ENCODE results near the gene CERCAM.
A peak's percentile ranks its signal among the peaks of the same experiment; 100 is the strongest.

The CERCAM gene, protein sequence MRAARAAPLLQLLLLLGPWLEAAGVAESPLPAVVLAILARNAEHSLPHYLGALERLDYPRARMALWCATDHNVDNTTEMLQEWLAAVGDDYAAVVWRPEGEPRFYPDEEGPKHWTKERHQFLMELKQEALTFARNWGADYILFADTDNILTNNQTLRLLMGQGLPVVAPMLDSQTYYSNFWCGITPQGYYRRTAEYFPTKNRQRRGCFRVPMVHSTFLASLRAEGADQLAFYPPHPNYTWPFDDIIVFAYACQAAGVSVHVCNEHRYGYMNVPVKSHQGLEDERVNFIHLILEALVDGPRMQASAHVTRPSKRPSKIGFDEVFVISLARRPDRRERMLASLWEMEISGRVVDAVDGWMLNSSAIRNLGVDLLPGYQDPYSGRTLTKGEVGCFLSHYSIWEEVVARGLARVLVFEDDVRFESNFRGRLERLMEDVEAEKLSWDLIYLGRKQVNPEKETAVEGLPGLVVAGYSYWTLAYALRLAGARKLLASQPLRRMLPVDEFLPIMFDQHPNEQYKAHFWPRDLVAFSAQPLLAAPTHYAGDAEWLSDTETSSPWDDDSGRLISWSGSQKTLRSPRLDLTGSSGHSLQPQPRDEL

DNA sequence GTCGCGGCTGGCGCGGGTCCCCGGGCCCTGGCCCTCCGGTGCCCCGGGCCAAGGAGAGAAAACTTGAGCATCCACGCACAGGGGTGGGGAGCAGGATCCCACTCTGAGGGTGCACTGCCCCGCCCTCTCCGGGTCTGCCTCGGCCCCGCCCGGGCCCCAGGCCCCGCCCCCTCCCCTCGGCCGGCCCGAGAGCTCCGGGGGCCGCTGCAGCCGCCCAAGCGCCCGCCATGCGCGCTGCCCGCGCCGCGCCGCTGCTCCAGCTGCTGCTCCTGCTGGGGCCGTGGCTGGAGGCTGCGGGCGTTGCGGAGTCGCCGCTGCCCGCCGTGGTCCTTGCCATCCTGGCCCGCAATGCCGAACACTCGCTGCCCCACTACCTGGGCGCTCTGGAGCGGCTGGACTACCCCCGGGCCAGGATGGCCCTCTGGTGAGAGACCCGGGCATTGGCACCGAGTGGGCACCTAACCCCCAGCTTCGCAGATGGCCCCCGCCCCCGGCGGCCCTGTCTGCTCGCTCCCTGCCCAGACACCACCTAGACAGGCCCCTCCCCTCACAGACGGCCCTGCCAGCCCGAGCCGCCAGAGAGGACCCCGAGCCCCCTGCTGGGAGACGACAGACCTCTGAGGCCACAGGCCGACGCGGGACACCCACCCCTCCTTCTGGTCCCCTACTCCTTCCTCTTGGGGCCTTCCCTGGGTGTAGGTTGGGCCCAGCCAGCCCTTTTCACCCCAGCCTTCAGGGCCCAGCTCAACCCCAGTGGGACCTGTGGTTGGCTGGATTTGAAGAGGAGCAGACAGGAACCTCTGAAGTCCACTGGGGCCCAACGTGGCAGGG is at the start of gene CERCAM:
Gene CERCAM (plus strand): TSS at position 207 of the 831 bp plus-strand sequence. CDS start 21 bp downstream, at position 228.
- DNase-seq: peak; percentile 61

DNA sequence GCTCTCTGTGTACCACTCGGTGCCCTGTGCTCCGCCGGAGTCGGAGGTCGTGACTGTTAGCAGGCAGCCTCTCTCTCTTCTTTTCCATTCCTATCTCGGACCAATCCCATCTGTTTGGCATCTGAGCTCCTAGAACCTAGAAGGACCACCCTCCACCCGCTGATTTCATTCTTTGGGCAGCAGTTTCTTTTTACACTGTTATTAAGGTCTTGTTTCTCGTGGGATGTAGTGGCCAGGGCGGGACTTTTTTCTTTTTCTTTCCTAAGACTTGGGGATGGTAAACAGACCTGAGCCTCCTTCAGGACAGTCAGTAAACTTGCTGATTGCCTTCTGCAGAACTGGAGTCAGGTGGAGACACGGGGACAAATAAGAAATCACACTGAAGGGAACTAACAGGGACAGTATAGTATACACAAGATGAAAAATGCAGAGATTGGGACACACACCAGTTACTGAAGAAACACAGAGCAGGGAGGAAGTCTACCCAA is 49.0 kb upstream of the CERCAM start:
- peak; percentile 14 for DNase-seq

DNA sequence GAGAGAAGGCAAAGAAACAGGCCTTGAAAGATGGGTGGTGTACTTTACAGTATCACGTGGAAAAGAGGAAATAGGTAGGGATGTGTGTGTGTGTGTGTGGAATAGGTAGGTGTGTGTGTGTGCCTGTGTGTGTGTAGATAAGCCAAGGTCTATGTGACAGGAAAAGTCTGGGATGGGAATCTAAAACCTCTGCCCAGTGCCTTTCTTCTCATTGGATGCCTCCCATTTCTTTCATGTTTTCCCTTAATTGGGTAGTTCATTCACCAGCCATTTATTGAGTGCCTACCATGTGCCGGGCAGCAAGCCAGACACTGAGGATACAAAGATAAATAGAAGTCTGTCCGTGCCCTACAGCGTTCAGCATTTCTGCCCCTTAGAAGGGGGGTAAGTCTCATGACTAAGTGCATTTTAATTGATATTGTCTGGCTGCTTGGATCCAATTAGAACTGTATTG is 48.4 kb upstream of the CERCAM start:
- peak; percentile 86 for DNase-seq

DNA sequence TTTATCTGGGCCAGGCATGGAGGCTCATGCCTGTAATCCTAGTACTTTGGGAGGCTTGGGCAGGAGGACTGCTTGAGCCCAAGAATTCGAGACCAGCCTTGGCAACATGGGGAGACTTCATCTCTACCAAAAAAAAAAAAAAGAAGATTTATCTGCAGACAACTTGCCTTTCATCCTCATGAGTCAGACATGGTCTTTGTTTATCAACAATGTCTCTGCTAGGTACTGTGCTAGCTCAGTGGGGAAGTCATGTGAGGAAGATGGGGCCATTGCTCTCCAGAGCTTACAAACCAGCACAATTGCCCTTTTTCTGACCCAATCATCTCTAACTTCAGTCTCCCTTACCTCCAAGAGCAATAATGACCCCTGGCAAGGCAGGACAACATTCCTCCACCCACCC is 47.9 kb upstream of the CERCAM start:
- DNase-seq: peak; percentile 46

DNA sequence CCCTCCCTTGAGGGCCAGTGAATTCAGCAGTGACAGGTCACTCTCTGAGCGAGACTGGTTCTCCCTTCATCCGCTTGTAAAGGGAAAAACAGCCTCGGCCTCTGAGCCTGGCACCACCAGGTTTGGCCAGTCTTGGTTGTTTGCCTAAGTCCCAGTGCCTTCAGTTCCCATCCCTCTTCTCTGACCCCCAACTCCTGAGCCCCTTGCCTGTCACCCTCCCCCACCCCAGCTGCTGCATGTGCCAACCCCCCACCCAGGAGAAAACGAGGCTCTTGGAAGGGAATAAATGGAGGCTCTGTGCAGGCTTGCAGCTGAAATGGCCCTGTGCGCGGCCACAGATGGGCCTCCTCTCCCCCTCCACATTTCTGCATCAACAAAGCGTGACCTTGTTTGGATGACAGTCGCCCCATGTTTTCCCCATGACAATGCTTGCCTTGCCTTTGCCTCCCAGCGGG is 46.4 kb upstream of the CERCAM start:
- no peak for DNase-seq

DNA sequence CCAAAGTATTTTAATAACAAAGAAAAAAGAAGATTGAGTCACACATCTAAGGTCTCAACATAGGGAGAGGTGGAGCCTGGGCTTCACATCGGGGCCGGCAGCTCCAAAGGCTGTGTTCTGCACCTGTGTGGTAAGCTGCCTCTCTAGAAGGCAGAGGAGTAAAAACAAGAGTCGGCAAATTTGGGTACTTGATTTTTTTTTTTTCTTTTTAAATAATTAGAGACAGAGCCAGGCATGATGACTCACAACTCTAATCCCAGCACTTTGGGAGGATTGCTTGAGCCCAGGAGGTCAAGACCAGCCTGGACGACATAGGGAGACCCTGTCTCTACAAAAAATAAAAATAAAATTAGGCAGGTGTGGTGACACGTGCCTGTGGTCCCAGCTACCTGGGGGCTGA is 44.8 kb upstream of the CERCAM start:
- DNase-seq: no peak

DNA sequence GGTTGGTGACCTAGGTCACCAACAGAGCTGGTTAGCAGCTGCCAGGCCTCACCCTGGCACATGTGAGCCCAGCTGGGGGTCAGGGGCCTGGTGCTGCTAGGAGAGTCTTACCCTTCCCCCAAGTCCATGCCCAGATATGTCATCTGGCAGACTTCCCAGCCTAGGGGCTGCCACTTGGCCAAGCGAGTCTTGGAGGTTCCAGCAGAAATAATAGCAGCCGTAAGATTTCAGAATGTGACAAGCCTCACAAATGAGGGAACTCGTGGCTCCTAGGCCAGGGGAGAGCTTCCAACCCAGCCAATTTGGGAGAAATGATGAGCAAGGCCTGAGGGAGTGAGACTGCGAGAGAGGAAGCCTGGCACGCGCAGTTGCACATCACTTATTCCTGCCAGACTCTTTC is 38.4 kb upstream of the CERCAM start:
- no peak for DNase-seq

DNA sequence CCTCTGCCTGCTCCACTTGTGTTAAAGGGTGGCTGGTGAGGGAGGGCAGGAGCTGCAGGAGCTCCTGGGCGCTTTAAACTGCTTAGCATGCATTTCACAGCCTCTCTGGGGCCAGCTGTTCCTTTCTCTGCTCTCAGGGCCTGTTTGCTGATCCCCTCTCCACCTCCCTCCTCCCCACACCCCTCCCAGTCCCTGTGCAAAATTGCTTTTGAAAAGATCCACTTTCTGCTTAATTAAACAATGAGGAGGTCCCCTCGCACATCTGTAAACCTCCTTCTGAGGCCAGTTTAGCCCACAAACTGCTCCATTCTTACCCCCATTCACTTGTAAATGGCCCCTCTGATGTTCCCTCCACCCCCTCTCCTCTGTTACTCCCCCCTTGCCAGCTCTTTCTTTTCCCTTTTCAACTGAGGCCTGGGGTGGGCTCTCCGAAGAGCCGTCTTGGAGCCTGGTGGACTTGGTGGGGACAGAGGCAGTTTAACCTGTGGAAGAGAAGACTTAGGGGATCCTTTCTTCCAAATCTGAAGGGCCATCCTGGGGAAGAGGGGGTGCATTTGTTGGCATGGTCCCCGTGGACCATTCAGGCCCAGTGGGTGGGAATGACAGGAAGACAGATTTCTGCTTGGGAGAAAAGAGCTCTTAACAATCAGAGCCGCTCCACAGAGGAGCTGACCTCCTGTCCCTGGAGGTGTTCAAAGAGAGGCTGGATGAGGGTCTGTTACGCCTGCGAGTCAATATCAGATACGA is 37.5 kb upstream of the CERCAM start:
- no peak for DNase-seq

DNA sequence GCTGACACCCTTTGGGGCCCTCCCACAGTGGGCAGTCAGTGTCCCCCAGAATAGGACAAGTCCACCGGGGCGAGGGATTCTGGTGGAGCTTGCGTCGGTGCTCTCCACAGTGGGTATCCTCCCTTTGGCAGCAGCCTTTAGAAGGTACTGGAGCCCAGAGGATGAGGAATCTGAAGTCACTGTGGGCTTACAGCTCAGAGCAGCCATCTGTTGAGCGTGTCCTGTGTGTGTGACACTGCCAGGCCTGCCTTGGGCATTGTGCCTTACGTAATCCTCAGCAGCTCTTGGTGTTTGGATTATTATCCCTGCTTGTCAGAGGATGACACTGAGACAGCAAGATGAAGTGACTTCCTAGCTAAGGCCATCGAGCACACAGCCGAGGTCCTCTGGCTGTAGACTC is 36.9 kb upstream of the CERCAM start:
- DNase-seq: no peak

DNA sequence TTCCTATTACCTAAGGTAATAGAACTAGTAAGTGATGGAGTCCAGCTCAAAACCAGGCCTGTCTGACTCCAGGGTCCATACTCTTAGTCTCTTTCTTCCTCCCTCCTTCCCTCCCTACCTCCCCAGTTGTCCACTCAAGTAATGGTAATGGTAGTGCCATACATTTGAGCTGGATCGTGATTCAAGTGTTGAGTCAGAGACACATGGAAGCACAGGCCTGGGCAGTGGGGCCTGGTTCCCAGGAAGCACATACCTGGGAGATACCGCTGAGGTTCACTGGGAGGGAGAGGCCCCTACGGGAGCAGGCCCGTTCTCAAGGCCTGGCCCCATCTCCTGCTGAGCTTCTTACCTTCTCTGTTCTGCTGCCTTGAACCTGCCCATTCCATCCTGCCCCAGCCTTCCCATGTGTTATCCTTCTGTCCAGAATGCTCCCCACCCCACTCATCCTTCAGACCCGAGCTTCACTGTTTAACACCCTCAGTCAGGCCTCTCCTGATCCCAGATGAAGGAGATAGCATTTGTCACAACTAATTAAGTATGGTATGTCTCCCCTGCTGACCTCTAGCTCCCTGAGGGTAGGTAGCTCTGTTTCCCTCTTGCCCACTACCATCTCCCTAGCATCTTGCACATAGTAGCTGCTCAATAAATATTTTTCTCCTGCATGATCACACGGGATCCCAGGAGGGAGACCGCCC is 35.7 kb upstream of the CERCAM start:
- DNase-seq: no peak

DNA sequence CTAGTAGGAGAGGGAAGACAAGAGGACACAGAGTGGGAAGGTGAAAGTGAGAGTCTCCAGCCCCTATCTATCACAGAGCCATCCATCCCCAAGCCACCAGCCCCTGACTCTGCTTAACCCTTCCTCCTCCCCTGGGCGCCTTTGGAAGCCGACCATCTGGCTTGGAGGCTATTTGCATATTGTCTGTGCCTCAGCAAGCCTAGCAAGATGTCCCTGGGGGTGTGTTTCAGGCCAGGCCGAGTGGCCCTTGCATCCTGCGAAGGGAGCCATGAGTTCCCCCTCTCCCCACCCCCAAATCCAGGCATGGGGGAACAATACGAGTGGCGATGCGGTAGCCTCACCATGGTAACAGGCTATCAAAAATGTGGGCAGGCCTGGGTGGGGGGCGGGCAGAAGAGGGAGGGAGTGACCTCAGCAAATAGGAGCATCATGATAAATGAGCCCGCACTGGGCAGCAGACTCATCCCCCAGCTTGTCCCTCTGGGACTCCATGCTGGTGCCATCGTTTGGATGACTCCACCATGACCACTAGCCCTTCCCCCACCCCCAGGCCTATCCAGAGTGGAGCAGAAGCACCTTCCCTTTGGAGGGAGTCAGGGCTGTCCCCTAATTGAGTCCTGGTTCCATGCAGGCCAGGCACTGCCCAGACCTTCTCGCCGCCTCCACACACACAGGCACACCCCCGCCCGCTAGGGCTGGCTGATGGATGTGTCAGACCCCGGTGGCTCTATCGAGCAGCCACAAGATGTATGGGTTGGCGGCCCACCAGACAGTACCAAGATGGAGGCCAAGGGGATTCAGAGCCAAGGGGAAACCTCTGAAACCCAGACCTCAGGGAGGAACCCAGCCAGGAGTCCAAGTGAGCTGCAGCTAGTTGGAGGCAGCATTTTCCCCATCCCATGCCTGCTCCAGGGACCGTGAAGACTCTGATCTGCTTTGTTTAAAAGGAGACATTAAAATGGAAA is 34.9 kb upstream of the CERCAM start:
- no peak for DNase-seq

DNA sequence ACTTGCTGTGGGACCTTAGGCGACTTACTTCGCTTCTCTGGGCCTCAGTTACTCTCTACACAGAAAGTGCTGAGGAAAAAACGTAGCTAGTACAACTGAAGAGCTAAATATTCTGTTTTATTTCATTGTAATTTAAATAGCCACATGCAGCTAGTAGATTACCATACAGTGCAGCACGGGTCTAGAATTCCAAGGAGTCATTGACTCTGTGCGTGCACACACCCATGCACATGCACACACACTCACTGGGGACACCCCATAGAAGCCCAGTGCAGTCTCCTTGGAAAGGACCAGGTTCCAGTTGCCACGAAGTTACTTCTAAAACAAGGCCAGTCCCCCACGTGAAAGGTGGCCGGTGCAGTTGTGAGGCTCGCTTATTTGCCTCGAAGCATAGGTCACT is 32.5 kb upstream of the CERCAM start:
- DNase-seq: no peak

DNA sequence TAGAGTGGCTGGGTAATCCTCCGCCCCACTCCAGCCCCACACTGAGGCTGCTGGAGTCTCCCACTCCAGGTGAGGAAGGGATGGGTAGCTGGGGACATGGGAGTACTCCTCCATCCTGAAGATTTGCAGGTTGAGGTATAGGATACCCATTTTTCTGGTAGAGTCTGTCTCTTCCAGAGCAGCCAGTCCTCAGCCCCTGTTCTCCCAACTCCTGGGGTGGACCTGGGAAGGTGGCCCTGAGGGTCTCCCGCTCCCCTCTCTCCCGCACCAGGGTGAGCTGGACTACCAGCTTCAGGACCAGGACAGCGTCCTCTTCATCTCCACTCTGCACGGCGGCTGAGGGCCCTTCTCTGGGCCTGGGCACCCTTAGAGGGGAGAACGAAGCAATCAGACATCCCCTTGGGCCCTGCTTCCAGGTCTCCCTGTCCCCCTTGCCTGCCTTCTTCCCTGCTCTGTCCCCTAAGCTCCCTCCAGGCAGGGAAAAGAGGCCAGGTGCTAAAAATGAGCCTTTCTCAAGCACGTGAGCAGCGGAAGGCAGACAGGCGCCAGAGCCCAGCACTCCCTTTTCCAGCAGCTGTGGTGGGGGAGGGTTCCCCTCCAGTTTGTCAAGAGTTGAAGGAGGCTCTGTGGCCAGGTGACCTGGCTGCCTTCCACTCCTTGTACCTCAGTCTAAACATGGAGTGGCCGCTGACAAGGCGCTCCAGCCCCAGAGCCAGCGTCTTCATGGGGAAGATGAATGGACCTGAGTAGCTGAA is 31.1 kb upstream of the CERCAM start:
- no peak for DNase-seq

DNA sequence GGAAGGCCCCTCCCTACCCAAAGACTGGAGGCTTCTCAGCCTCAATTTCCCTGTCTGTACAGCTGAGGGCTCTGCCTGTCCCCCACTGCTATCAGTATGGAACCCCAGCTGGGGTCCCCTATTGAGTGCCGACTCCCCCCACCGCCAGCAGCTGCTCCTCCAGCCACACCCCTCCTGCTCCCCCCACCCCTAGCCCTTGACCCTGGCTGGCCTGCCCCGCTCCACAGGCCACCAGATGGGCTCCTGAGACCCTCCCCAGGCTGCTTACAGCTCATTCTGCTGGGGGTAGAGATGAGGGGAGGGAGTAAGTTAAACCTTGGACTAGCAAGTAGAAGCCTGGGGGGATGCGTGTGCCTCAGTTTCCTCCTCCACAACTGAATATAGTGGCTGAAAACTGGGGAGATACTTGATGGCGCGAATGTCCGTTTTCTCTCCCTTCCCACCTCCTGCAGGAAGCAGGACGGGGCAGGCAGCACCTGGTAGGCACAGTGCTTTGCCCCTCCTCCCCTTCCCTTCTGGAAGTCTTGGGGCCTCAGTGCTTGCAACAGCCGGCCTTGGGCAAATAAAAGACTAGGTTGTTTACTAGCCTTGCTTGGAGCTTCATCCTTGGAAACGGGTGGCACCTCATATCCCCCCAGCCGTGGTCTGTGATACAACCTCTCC is 30.4 kb upstream of the CERCAM start:
- no peak for DNase-seq

DNA sequence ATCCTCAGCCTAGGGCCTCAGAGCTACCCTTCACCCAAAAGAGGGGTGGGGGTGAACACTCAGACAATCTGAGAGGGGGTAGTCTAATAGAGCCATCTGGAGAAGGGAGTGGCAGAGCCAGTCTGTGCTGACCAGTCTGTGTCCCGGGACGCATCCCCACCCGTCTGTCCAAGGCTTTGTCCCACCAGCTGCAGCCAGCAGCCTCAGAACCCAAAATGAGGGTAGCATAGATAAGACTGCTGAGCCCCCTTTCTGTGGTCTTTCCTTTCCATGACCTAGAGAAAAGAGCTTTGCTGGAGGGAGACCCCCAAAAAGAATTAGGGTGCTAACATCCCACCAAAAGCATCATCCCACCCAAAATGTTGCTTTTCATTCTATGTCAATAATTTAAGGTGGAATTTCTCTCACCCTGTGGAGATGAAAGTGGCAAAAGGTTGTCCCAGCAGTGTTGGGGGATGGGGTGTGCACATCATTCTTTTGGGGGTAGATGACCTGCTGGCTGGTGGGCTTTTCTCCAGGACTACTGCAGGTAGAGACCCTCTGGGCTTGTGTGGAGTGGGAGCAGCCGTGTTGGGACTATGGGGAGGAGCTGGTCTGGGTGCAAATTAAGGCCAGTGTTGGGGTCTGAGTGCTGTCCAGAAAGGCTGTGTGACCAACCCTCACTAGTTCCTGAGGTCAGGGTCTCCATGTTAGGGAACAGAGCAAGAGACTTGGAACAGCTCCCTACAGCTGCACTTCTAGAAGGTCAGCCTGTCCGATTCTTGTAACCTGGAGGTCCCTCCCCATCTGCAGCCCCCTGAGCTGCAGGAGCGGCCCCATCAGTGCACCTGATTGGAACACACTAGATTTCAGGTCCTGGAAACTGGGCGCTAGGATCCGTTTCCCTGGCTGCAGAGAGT is 29.6 kb upstream of the CERCAM start:
- DNase-seq: no peak

DNA sequence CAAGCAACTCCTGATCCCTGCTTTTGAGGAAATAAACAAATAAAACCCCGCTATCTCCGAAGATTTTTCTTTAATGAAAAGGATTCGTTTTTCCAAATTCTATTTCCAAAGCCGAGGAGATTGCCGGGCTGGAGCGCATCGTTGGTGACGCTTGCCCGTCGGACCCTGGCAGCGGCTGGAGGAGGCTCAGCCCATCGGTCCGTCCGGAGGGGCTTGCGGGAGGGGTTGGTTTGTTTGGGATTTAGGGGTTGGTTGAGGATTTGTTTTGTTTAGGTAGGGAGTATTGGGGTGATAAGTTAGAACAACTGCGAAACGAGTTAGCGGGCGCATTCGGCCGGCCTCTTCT is 28.7 kb upstream of the CERCAM start:
- no peak for DNase-seq

DNA sequence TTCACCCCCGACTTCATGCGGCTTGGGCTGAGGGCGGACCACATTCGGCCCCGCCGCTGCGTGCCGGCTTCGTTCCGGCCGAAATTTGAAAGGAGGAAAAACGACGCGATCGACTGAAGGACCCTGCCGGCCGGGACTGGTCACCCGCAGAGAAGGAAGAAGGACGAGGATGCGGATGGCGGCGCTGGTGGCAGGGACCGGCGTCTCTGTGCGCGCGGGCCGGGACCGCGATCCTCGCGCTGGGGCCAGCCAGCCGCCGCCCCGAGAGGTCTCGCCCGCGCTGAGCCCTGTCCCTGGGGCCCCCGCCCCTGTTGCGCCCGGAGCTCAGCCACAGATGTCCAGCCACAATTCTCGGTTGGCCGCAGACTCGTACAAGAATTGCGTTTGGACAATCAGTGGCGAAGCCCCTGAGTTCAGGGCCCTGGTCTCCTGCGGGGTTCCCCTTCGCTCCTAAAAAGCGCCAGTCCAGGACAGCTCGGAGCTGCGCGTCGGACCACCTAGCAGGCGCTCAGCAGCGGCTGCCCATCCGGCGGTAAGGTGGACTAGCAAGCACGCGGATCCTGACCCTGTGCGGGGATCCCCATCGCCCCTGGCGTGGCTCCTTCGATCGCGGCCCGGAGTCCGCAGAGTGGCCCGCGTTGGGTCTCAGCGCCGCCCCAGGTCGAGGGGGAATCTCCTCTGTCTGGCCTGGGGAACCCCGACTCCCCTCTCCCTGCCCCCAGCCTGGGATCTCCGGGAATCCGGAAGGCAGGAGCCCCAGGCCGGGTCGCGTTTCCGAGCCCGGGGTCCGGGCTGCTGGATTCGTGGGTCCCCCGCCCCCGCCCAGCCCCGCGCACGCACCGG is 28.1 kb upstream of the CERCAM start:
- DNase-seq: no peak

Measured in hematopoietic multipotent progenitor cell treated with erythropoietin and hydrocortisone succinate and interleukin-3 and kit ligand, for 6 days (in vitro differentiated cells).